GM21737 (cell line): ENCODE measurements around the gene PUSL1.
A peak's percentile ranks its signal among the peaks of the same experiment; 100 is the strongest.

ENCODE experiments used
- ATAC-seq: cut with Tn5 transposase; IDR thresholded peaks from one replicate; pipeline ENCODE4 v1.9.1; 2021; ENCODE audit warnings: mild to moderate bottlenecking, moderate library complexity; ENCODE audit not compliant: unreplicated experiment

The PUSL1 gene

GRCh38 chr1:1349256-1350012 is 41.0 kb downstream of the PUSL1 start, which contains the start of gene DVL1:
Gene DVL1, minus strand, starts transcription at chr1:1349418. Its CDS starts 353 bp downstream, at chr1:1349065.
- peak; percentile 45 for ATAC-seq

GRCh38 chr1:1351511-1352427 is 43.4 kb downstream of the PUSL1 start:
- no peak for ATAC-seq

- no peak for ATAC-seq
These were observed 44.5 kb downstream of the PUSL1 start for GRCh38 chr1:1352786-1353388.

GRCh38 chr1:1353389-1354151 is 45.2 kb downstream of the PUSL1 start:
- no peak for ATAC-seq

- ATAC-seq: no peak
These were observed 46.2 kb downstream of the PUSL1 start for GRCh38 chr1:1354271-1355247.

- no peak for ATAC-seq
These were observed 47.0 kb downstream of the PUSL1 start for GRCh38 chr1:1355416-1355815.

- ATAC-seq: no peak
These were observed 47.9 kb downstream of the PUSL1 start for GRCh38 chr1:1356166-1356795.

GRCh38 chr1:1356796-1357401 is 48.5 kb downstream of the PUSL1 start:
- ATAC-seq: no peak

- ATAC-seq: no peak
These were observed 49.6 kb downstream of the PUSL1 start for GRCh38 chr1:1357871-1358432.

GRCh38 chr1:1358433-1359271 is 50.3 kb downstream of the PUSL1 start, which contains the start of gene MXRA8:
Gene MXRA8, minus strand, starts transcription at chr1:1358555. Its CDS starts 51 bp downstream, at chr1:1358504.
- no peak for ATAC-seq

- ATAC-seq: no peak
These were observed 50.9 kb downstream of the PUSL1 start for GRCh38 chr1:1359308-1359663.

- no peak for ATAC-seq
These were observed 51.5 kb downstream of the PUSL1 start for GRCh38 chr1:1359664-1360468.

GRCh38 chr1:1360506-1361169 is 52.2 kb downstream of the PUSL1 start:
- no peak for ATAC-seq
